ENCODE data around the gene PIP5K1B. TPM values are rescaled to one million over a fixed set of nuclear protein-coding genes. Genes with fewer than 3 reads are reported as not detected.

The PIP5K1B gene
- total RNA-seq, 1 experiment from 2014 or later: not detected

GRCh38 chr9:68941780-68942459 lies 236.9 kb downstream of the PIP5K1B start:
- Histone ChIP-seq H3K4me1 (ENCODE audit: insufficient read depth, low read length) (no peaks in the 10 kb centered on the region), H2AFZ (ENCODE audit: low read length) (no peak overlapping the region), H3K79me2 (ENCODE audit: low read length) (no peaks in the 10 kb centered on the region), H3K9me3 (ENCODE audit: low read length) (no peaks in the 10 kb centered on the region), H3K4me2 (ENCODE audit: low read length) (no peak overlapping the region), H3K9ac (ENCODE audit: low read length) (no peak overlapping the region), H3K9me2 (replicated peaks; ENCODE audit: low read length) (no peaks in the 10 kb centered on the region), H3K27ac (ENCODE audit: low read length) (no peak overlapping the region), H3K27me3 (ENCODE audit: low read length) (peaks cover 56% of the 10 kb centered on the region), H4K20me1 (ENCODE audit: low read length) (no peaks in the 10 kb centered on the region), H3K36me3 (ENCODE audit: low read depth, low read length) (no peaks in the 10 kb centered on the region), H3K4me3 (ENCODE audit: low read length) (no peak overlapping the region), H3F3A (ENCODE audit: low read length, unreplicated experiment) (no peaks in the 10 kb centered on the region)
- ATAC-seq: no peak
- ChIA-PET CTCF (no interaction called here), POLR2A (ENCODE audit: unreplicated experiment) (no interaction called here)
- DNase-seq: no peak
- TF ChIP-seq EZH2 (IDR thresholded peaks at IDR 0.05; ENCODE audit: low read length, unreplicated experiment): no peak
- TF ChIP-seq CTCF (conservative IDR thresholded peaks at IDR 0.05; ENCODE audit: low read depth, low read length): no peak
- no peak for TF ChIP-seq EZH2phosphoT487 (IDR thresholded peaks at IDR 0.05; ENCODE audit: borderline replicate concordance, low read length)
- intact Hi-C loops (cut with micrococcal nuclease): no loop called here
- no TSS peak for BruUV-seq (replicated peaks)

DNA sequence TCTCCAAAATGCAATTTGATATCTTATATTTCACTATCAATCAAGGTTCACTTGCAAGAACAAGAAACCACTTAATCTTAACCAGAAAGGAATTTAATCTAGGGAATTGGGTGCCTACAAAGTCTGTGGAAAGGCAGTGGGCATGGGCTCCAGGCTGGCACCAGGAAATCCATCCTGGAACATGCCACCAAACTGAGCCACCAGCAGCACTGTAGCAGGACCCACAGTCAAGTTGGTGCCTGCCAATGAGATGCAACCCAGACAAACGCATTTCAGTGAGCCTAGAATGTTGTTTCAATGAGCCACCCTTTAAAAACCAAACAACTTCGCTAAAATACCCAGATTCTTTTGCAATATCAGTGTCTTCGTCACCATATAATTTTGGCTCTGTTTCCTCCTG lies 237.8 kb downstream of the PIP5K1B start:
- no peaks in the 10 kb centered on the region for H3K79me2 ChIP-seq (ENCODE audit: low read length)
- no peak for ATAC-seq
- BruUV-seq (replicated peaks): no TSS peak
- H3K9ac ChIP-seq (ENCODE audit: low read length): no peak overlapping the region
- no peak for DNase-seq
- no peaks in the 10 kb centered on the region for H3K36me3 ChIP-seq (ENCODE audit: low read depth, low read length)
- ChIA-PET CTCF (no interaction called here), POLR2A (ENCODE audit: unreplicated experiment) (no interaction called here)
- no peaks in the 10 kb centered on the region for H4K20me1 ChIP-seq (ENCODE audit: low read length)
- no peak overlapping the region for H3K27ac ChIP-seq (ENCODE audit: low read length)
- H3K9me3 ChIP-seq (ENCODE audit: low read length): no peaks in the 10 kb centered on the region
- TF ChIP-seq CTCF (conservative IDR thresholded peaks at IDR 0.05; ENCODE audit: low read depth, low read length) (no peak), EZH2 (IDR thresholded peaks at IDR 0.05; ENCODE audit: low read length, unreplicated experiment) (no peak), EZH2phosphoT487 (IDR thresholded peaks at IDR 0.05; ENCODE audit: borderline replicate concordance, low read length) (no peak)
- H3K9me2 ChIP-seq (replicated peaks; ENCODE audit: low read length): no peaks in the 10 kb centered on the region
- H3K4me3 ChIP-seq (ENCODE audit: low read length): no peak overlapping the region
- H3K27me3 ChIP-seq (ENCODE audit: low read length): peaks cover 56% of the 10 kb centered on the region
- H2AFZ ChIP-seq (ENCODE audit: low read length): no peak overlapping the region
- intact Hi-C loops (cut with micrococcal nuclease): no loop called here
- H3F3A ChIP-seq (ENCODE audit: low read length, unreplicated experiment): no peaks in the 10 kb centered on the region
- H3K4me1 ChIP-seq (ENCODE audit: insufficient read depth, low read length): no peaks in the 10 kb centered on the region
- H3K4me2 ChIP-seq (ENCODE audit: low read length): no peak overlapping the region

DNA sequence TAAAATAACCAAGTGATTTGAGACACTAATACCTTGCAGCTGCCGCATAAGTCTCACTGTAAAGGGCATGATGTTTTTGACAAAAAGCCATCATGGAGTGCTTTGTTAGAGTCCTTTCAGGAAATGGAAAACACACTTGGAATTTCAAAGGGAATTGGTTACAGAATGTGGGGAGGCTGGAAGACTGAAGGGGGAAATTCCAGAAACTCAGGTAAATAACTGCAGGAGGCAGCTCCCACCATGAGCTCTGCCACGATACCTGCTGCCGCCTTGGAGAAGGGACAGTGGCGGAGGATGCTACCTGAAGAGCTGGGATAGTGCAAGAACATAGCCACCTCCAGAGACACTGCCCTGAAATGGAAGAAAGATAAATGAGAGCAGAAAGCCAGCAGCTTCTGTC lies 242.0 kb downstream of the PIP5K1B start:
- Histone ChIP-seq H3K9me3 (ENCODE audit: low read length) (no peaks in the 10 kb centered on the region), H2AFZ (ENCODE audit: low read length) (no peak overlapping the region), H3K4me1 (ENCODE audit: insufficient read depth, low read length) (no peaks in the 10 kb centered on the region), H3F3A (ENCODE audit: low read length, unreplicated experiment) (no peaks in the 10 kb centered on the region), H3K79me2 (ENCODE audit: low read length) (no peaks in the 10 kb centered on the region), H3K9me2 (replicated peaks; ENCODE audit: low read length) (no peaks in the 10 kb centered on the region), H3K27me3 (ENCODE audit: low read length) (peaks cover 58% of the 10 kb centered on the region), H3K9ac (ENCODE audit: low read length) (no peak overlapping the region), H4K20me1 (ENCODE audit: low read length) (no peaks in the 10 kb centered on the region), H3K4me2 (ENCODE audit: low read length) (no peak overlapping the region), H3K27ac (ENCODE audit: low read length) (no peak overlapping the region), H3K36me3 (ENCODE audit: low read depth, low read length) (no peaks in the 10 kb centered on the region), H3K4me3 (ENCODE audit: low read length) (no peak overlapping the region)
- TF ChIP-seq EZH2 (IDR thresholded peaks at IDR 0.05; ENCODE audit: low read length, unreplicated experiment) (no peak), EZH2phosphoT487 (IDR thresholded peaks at IDR 0.05; ENCODE audit: borderline replicate concordance, low read length) (no peak), CTCF (conservative IDR thresholded peaks at IDR 0.05; ENCODE audit: low read depth, low read length) (no peak)
- ATAC-seq (no peak), DNase-seq (no peak)
- intact Hi-C loops (cut with micrococcal nuclease): loop anchor here (5.0 kb wide), 1 partner anchor 250 kb away; no protein-coding TSS in a partner anchor
- CTCF ChIA-PET: no interaction called here
- POLR2A ChIA-PET (ENCODE audit: unreplicated experiment): no interaction called here
- BruUV-seq (replicated peaks): no TSS peak

Measured in PC-3 (cell line).